ENCODE data around the gene PRPF31. TPM values are rescaled to one million over a fixed set of nuclear protein-coding genes. Genes with fewer than 3 reads are reported as not detected.

The PRPF31 gene
- polyA plus RNA-seq, 1 donor (not counting 4 experiments of a cell fraction or from before 2014, with no cell fraction given) = 42.2 TPM

DNA sequence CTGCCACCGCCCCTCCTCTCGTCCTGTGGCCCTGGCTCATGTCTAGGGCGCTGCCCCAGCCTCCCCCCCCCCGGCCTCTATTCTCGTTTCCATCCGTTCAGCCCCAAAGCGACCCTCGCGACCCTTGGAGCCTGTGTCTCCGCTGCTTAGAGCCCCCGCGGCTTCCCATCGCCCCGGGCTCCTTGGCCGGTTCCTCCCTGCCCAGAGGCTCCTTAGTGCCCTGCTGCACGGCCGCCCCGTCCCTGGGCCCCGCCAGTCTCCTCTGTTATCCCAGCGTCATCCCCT is 12.8 kb downstream of the PRPF31 start:
- peaks cover 30 to 34% of the 10 kb centered on the region in 2 experiments for H3K36me3 ChIP-seq (ENCODE audit: control insufficient read depth in 2 of 2, extremely low read depth in 1 of 2, insufficient read depth in 2 of 2, low read length in 2 of 2)
- DNase-seq (ENCODE audit: low read depth, low spot score) = no peak

GRCh38 chr19:54128796-54129616 is 13.5 kb downstream of the PRPF31 start:
- no peaks in the 10 kb centered on the region for H3K27me3 ChIP-seq (ENCODE audit: control insufficient read depth, extremely low read depth, insufficient read depth, low read length)
- H3K4me2 ChIP-seq (ENCODE audit: control insufficient read depth, extremely low read depth, insufficient read depth, low read depth, low read length) = no peak overlapping the region
- peaks cover 28 to 30% of the 10 kb centered on the region in 2 experiments for H3K36me3 ChIP-seq (ENCODE audit: control insufficient read depth in 2 of 2, extremely low read depth in 1 of 2, insufficient read depth in 2 of 2, low read length in 2 of 2)
- H3K9me3 ChIP-seq (ENCODE audit: control insufficient read depth, low read depth, low read length) = no peaks in the 10 kb centered on the region
- no peaks in the 10 kb centered on the region for H3K9me1 ChIP-seq (ENCODE audit: control insufficient read depth, extremely low read depth, insufficient read depth, low read length)
- H3K4me1 ChIP-seq (ENCODE audit: control insufficient read depth, extremely low read depth, insufficient read depth, low read length) = no peaks in the 10 kb centered on the region
- DNase-seq (ENCODE audit: low read depth, low spot score) = no peak
- H3K4me3 ChIP-seq (ENCODE audit: control insufficient read depth in 2 of 3, extremely low read depth in 1 of 3, insufficient read depth in 2 of 3, low read depth in 1 of 3, low read length in 3 of 3) = no peak overlapping the region
- no peak overlapping the region for H3K9ac ChIP-seq (ENCODE audit: control insufficient read depth, extremely low read depth, insufficient read depth, low read length)
- H3K27ac ChIP-seq (ENCODE audit: control insufficient read depth, insufficient read depth, low read length) = no peak overlapping the region
- dilution Hi-C loops (cut with MboI; ENCODE audit: extremely low pct_ligation_motif_present, low sequenced_read_pairs) = no loop called here
- TF ChIP-seq, protein P1, sequence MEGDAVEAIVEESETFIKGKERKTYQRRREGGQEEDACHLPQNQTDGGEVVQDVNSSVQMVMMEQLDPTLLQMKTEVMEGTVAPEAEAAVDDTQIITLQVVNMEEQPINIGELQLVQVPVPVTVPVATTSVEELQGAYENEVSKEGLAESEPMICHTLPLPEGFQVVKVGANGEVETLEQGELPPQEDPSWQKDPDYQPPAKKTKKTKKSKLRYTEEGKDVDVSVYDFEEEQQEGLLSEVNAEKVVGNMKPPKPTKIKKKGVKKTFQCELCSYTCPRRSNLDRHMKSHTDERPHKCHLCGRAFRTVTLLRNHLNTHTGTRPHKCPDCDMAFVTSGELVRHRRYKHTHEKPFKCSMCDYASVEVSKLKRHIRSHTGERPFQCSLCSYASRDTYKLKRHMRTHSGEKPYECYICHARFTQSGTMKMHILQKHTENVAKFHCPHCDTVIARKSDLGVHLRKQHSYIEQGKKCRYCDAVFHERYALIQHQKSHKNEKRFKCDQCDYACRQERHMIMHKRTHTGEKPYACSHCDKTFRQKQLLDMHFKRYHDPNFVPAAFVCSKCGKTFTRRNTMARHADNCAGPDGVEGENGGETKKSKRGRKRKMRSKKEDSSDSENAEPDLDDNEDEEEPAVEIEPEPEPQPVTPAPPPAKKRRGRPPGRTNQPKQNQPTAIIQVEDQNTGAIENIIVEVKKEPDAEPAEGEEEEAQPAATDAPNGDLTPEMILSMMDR (optimal IDR thresholded peaks at IDR 0.05 in 1 of 3, IDR thresholded peaks at IDR 0.05 in 1 of 3, conservative IDR thresholded peaks at IDR 0.05 in 1 of 3; ENCODE audit: extremely low read depth in 1 of 3, insufficient read depth in 2 of 3, low read length in 3 of 3) = no peak
- TF ChIP-seq EZH2 (IDR thresholded peaks at IDR 0.05; ENCODE audit: low read length) = no peak
- FAIRE-seq = no peak
- no peak overlapping the region for H2AFZ ChIP-seq (ENCODE audit: control insufficient read depth, low read length)
- H4K20me1 ChIP-seq (ENCODE audit: control insufficient read depth, extremely low read depth, insufficient read depth, low read length) = no peaks in the 10 kb centered on the region
- no peaks in the 10 kb centered on the region for H3K79me2 ChIP-seq (ENCODE audit: control insufficient read depth, insufficient read depth, low read length)

More for the DNA sequence above, 12.8 kb downstream of the PRPF31 start:
- no peaks in the 10 kb centered on the region for H3K79me2 ChIP-seq (ENCODE audit: control insufficient read depth, insufficient read depth, low read length)
- no peaks in the 10 kb centered on the region for H3K9me3 ChIP-seq (ENCODE audit: control insufficient read depth, low read depth, low read length)
- no peaks in the 10 kb centered on the region for H4K20me1 ChIP-seq (ENCODE audit: control insufficient read depth, extremely low read depth, insufficient read depth, low read length)
- no peak overlapping the region for H3K9ac ChIP-seq (ENCODE audit: control insufficient read depth, extremely low read depth, insufficient read depth, low read length)
- H3K4me1 ChIP-seq (ENCODE audit: control insufficient read depth, extremely low read depth, insufficient read depth, low read length) = no peaks in the 10 kb centered on the region
- TF ChIP-seq, protein P1 (optimal IDR thresholded peaks at IDR 0.05 in 1 of 3, IDR thresholded peaks at IDR 0.05 in 1 of 3, conservative IDR thresholded peaks at IDR 0.05 in 1 of 3; ENCODE audit: extremely low read depth in 1 of 3, insufficient read depth in 2 of 3, low read length in 3 of 3) = no peak
- TF ChIP-seq EZH2 (IDR thresholded peaks at IDR 0.05; ENCODE audit: low read length) = no peak
- dilution Hi-C loops (cut with MboI; ENCODE audit: extremely low pct_ligation_motif_present, low sequenced_read_pairs) = no loop called here
- no peaks in the 10 kb centered on the region for H3K27me3 ChIP-seq (ENCODE audit: control insufficient read depth, extremely low read depth, insufficient read depth, low read length)
- H3K4me2 ChIP-seq (ENCODE audit: control insufficient read depth, extremely low read depth, insufficient read depth, low read depth, low read length) = no peak overlapping the region
- H2AFZ ChIP-seq (ENCODE audit: control insufficient read depth, low read length) = no peak overlapping the region
- H3K4me3 ChIP-seq (ENCODE audit: control insufficient read depth in 2 of 3, extremely low read depth in 1 of 3, insufficient read depth in 2 of 3, low read depth in 1 of 3, low read length in 3 of 3) = no peak overlapping the region
- no peak overlapping the region for H3K27ac ChIP-seq (ENCODE audit: control insufficient read depth, insufficient read depth, low read length)
- no peak for FAIRE-seq
- no peaks in the 10 kb centered on the region for H3K9me1 ChIP-seq (ENCODE audit: control insufficient read depth, extremely low read depth, insufficient read depth, low read length)

Measured in keratinocyte (primary cell).